ENCODE data around the gene PRG2. TPM values are rescaled to one million over a fixed set of nuclear protein-coding genes. Genes with fewer than 3 reads are reported as not detected.
A peak's percentile ranks its signal among the peaks of the same experiment; 100 is the strongest.

PRG2 gene
- total and polyA plus RNA-seq, 9 of the 15 experiments (the other 6 are each of a cell fraction or from before 2014, with no cell fraction given) = 1.8 to 78.0 (median 26.6) TPM

- TF ChIP-seq STAT5A (IDR thresholded peaks at IDR 0.05; ENCODE audit: borderline replicate concordance, low read length) = peak; percentile 47
- no peak for TF ChIP-seq ZNF133 (CRISPR knock-in tag; IDR thresholded peaks at IDR 0.05)
- no peak for TF ChIP-seq ZBTB12 (CRISPR knock-in tag; IDR thresholded peaks at IDR 0.05)
- TF ChIP-seq MNT (conservative IDR thresholded peaks at IDR 0.05) = peak; percentile 40 to 73; a peak in 2 of 4 replicates
- 0 out of 2 replicates have a peak, but pooled peaks have one; percentile 39 for TF ChIP-seq ZNF395 (CRISPR knock-in tag; IDR thresholded peaks at IDR 0.05)
- TF ChIP-seq CBX3 (IDR thresholded peaks at IDR 0.05; ENCODE audit: borderline replicate concordance in 1 of 2, low read length in 2 of 2) = peak in 1 of 2 experiments; percentile 37; a peak in 1 of 3 replicates
- no peak for TF ChIP-seq ZNF695 (CRISPR knock-in tag; IDR thresholded peaks at IDR 0.05)
- TF ChIP-seq NFE2 (IDR thresholded peaks at IDR 0.05; ENCODE audit: low read depth) = 0 out of 2 replicates have a peak, but pooled peaks have one; percentile 41
- no peak for TF ChIP-seq ZHX1 (conservative IDR thresholded peaks at IDR 0.05; ENCODE audit: low read length)
- peak; percentile 50; the same call in 1 of the 2 replicates for TF ChIP-seq CREB1 (IDR thresholded peaks at IDR 0.05)
- TF ChIP-seq CREB1 (CRISPR knock-in tag; IDR thresholded peaks at IDR 0.05) = no peak
- TF ChIP-seq ZBTB17 (CRISPR knock-in tag; IDR thresholded peaks at IDR 0.05) = no peak
- TF ChIP-seq HDAC1 (IDR thresholded peaks at IDR 0.05) = peak in 1 of 2 experiments; percentile 19; a peak in 1 of 4 replicates
- TF ChIP-seq NCOR1 (IDR thresholded peaks at IDR 0.05) = peak; percentile 54
- TF ChIP-seq MAX (CRISPR knock-in tag; IDR thresholded peaks at IDR 0.05) = peak; percentile 73
- 0 out of 2 replicates have a peak, but pooled peaks have one; percentile 31 for TF ChIP-seq HMBOX1 (IDR thresholded peaks at IDR 0.05)
- 0 out of 2 replicates have a peak, but pooled peaks have one; percentile 33 for TF ChIP-seq POLR2G (IDR thresholded peaks at IDR 0.05; ENCODE audit: low read depth, low read length)
- no peak for TF ChIP-seq MXD1 (CRISPR knock-in tag; IDR thresholded peaks at IDR 0.05; ENCODE audit: borderline replicate concordance, poor library complexity, severe bottlenecking)
- TF ChIP-seq BRD9 (IDR thresholded peaks at IDR 0.05; ENCODE audit: low read depth, partially characterized antibody) = no peak
- TF ChIP-seq SPI1 (IDR thresholded peaks at IDR 0.05; ENCODE audit: borderline replicate concordance, low read depth, low read length) = no peak
These were observed 42.3 kb upstream of the PRG2 start (continued) for GRCh38 chr11:57432714-57433163.

Data from K562 (cell line).